Activated CD4-positive, alpha-beta T cell treated with anti-CD3 and anti-CD28 coated beads for 4 hours (primary cell): ENCODE measurements around the gene FAM193A.
"Not testable (repeated sequence)": the region's sequence is repeated elsewhere in the genome, so short reads cannot be mapped to it uniquely, and the experiment has no call there.

Experiments used
- DNase-seq, 2 donors: peaks; one replicate each; pipeline ENCODE4 v3.0.0-alpha.2; 2020

The FAM193A gene

GRCh38 chr4:2515830-2516550, 20.5 kb upstream of the FAM193A start:
- DNase-seq, result no peak

GRCh38 chr4:2516635-2517034, 19.8 kb upstream of the FAM193A start:
- DNase-seq, result no peak

- no peak for DNase-seq
Measured at GRCh38 chr4:2526559-2526958, 9.9 kb upstream of the FAM193A start.

- peak in 1 of 2 donors; percentile 2 for DNase-seq
Measured at GRCh38 chr4:2534904-2535375, 1.5 kb upstream of the FAM193A start.

- DNase-seq, result peak; percentile 41 to 49
Measured at GRCh38 chr4:2535376-2536192, 863 bp upstream of the FAM193A start.

GRCh38 chr4:2537011-2537830, 774 bp downstream of the FAM193A start:
- DNase-seq, result peak; percentile 43 to 52

- not testable (repeated sequence) for DNase-seq
Measured at GRCh38 chr4:2543580-2544191, 7.2 kb downstream of the FAM193A start.

GRCh38 chr4:2545321-2546013, 9.0 kb downstream of the FAM193A start:
- no peak for DNase-seq

- no peak for DNase-seq
Measured at GRCh38 chr4:2546286-2546823, 9.9 kb downstream of the FAM193A start.

- not testable (repeated sequence) for DNase-seq
Measured at GRCh38 chr4:2546961-2547691, 10.7 kb downstream of the FAM193A start.

- DNase-seq, result no peak
Measured at GRCh38 chr4:2551118-2551517, 14.7 kb downstream of the FAM193A start.

- no peak for DNase-seq
Measured at GRCh38 chr4:2552806-2553205, 16.4 kb downstream of the FAM193A start.

- DNase-seq, result no peak
Measured at GRCh38 chr4:2558301-2558700, 21.9 kb downstream of the FAM193A start.

GRCh38 chr4:2560167-2560566, 23.7 kb downstream of the FAM193A start:
- no peak for DNase-seq

- no peak for DNase-seq
Measured at GRCh38 chr4:2565533-2565932, 29.1 kb downstream of the FAM193A start.

- no peak for DNase-seq
Measured at GRCh38 chr4:2570036-2570435, 33.6 kb downstream of the FAM193A start.

- DNase-seq, result peak; percentile 45 to 53
Measured at GRCh38 chr4:2570551-2571222, 34.2 kb downstream of the FAM193A start.

- no peak for DNase-seq
Measured at GRCh38 chr4:2572076-2572475, 35.6 kb downstream of the FAM193A start.

GRCh38 chr4:2572866-2573265, 36.4 kb downstream of the FAM193A start:
- DNase-seq, result no peak

- no peak for DNase-seq
Measured at GRCh38 chr4:2574009-2574408, 37.6 kb downstream of the FAM193A start.
